GM23338 (cell line): ENCODE results near the gene ANAPC7. TPM values are rescaled to one million over a fixed set of nuclear protein-coding genes. Genes with fewer than 3 reads are reported as not detected.

ENCODE experiments used
- CREB1 ChIP-seq: fragments of 250-450 bp; sonication (Bioruptor Pico); IDR thresholded peaks from 2 replicates; pipeline ENCODE4 v1.5.0; 2020; ENCODE audit warnings: low read depth, mild to moderate bottlenecking, moderate library complexity
- EZH2 ChIP-seq: fragments of 200-600 bp; sonication (generic); IDR thresholded peaks from one replicate; pipeline ENCODE4 v1.8.0; 2017; ENCODE audit warnings: antibody characterized with exemption, mild to moderate bottlenecking, low read depth; ENCODE audit not compliant: unreplicated experiment
- EZH2phosphoT487 ChIP-seq: fragments of 200-600 bp; sonication (generic); IDR thresholded peaks from one replicate; pipeline ENCODE4 v1.8.1; 2018; ENCODE audit warnings: antibody characterized with exemption; ENCODE audit not compliant: unreplicated experiment
- POLR2AphosphoS5 ChIP-seq: IDR thresholded peaks from 2 replicates; pipeline ENCODE4 v1.6.1; 2016; ENCODE audit warnings: antibody characterized with exemption, low read depth
- STAT1 ChIP-seq: IDR thresholded peaks from one replicate; pipeline ENCODE4 v1.6.1; 2016; ENCODE audit warnings: antibody characterized with exemption; ENCODE audit not compliant: unreplicated experiment
- ZNF114 ChIP-seq: fragments of 250-450 bp; sonication (Bioruptor Pico); IDR thresholded peaks from 2 replicates; pipeline ENCODE4 v1.5.0; 2020; ENCODE audit warnings: mild to moderate bottlenecking, moderate library complexity
- polyA plus RNA-seq: library from polyadenylated mRNA; unstranded; fragments of >200 nt; fragmentation: Nextera tagmentation; extraction: Ambion mirVana; gene quantifications from 2 replicates; pipeline ENCODE4 v1.2.1, GENCODE V29; 2016
- total RNA-seq: library from RNA; depleted of rRNA; stranded (reverse); fragments of >200 nt; shearing (Covaris generic); gene quantifications from 2 replicates; pipeline ENCODE4 v1.2.3, GENCODE V29; 2014
- TF ChIP-seq, protein P1 (sequence below): fragments of 250-450 bp; sonication (Bioruptor Pico); IDR thresholded peaks from 2 replicates; pipeline ENCODE4 v1.5.0; 2020; ENCODE audit warnings: mild to moderate bottlenecking, moderate library complexity
- TF ChIP-seq, protein P2 (sequence below): IDR thresholded peaks from one replicate; pipeline ENCODE4 v1.6.1; 2018; ENCODE audit warnings: antibody characterized with exemption; ENCODE audit not compliant: unreplicated experiment
- TF ChIP-seq, protein P3 (sequence below): IDR thresholded peaks from 2 replicates; pipeline ENCODE4 v1.6.1; 2016; ENCODE audit warnings: antibody characterized with exemption

The ANAPC7 gene
- total and polyA plus RNA-seq, 2 experiments from 2014 or later: 71.0 to 99.3 TPM

DNA sequence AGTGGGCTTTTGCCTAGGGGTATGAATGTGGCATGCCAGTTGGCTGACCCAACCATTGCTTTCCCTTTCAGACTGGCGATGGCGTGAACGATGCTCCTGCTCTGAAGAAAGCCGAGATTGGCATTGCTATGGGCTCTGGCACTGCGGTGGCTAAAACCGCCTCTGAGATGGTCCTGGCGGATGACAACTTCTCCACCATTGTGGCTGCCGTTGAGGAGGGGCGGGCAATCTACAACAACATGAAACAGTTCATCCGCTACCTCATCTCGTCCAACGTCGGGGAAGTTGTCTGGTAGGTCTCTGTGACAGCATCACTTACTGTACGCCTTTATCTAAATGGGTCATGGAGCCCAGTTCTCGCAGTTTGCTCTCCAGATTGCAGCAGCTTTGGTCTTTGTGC, 61.4 kb downstream of the ANAPC7 start (continued):
- TF ChIP-seq, protein P1, sequence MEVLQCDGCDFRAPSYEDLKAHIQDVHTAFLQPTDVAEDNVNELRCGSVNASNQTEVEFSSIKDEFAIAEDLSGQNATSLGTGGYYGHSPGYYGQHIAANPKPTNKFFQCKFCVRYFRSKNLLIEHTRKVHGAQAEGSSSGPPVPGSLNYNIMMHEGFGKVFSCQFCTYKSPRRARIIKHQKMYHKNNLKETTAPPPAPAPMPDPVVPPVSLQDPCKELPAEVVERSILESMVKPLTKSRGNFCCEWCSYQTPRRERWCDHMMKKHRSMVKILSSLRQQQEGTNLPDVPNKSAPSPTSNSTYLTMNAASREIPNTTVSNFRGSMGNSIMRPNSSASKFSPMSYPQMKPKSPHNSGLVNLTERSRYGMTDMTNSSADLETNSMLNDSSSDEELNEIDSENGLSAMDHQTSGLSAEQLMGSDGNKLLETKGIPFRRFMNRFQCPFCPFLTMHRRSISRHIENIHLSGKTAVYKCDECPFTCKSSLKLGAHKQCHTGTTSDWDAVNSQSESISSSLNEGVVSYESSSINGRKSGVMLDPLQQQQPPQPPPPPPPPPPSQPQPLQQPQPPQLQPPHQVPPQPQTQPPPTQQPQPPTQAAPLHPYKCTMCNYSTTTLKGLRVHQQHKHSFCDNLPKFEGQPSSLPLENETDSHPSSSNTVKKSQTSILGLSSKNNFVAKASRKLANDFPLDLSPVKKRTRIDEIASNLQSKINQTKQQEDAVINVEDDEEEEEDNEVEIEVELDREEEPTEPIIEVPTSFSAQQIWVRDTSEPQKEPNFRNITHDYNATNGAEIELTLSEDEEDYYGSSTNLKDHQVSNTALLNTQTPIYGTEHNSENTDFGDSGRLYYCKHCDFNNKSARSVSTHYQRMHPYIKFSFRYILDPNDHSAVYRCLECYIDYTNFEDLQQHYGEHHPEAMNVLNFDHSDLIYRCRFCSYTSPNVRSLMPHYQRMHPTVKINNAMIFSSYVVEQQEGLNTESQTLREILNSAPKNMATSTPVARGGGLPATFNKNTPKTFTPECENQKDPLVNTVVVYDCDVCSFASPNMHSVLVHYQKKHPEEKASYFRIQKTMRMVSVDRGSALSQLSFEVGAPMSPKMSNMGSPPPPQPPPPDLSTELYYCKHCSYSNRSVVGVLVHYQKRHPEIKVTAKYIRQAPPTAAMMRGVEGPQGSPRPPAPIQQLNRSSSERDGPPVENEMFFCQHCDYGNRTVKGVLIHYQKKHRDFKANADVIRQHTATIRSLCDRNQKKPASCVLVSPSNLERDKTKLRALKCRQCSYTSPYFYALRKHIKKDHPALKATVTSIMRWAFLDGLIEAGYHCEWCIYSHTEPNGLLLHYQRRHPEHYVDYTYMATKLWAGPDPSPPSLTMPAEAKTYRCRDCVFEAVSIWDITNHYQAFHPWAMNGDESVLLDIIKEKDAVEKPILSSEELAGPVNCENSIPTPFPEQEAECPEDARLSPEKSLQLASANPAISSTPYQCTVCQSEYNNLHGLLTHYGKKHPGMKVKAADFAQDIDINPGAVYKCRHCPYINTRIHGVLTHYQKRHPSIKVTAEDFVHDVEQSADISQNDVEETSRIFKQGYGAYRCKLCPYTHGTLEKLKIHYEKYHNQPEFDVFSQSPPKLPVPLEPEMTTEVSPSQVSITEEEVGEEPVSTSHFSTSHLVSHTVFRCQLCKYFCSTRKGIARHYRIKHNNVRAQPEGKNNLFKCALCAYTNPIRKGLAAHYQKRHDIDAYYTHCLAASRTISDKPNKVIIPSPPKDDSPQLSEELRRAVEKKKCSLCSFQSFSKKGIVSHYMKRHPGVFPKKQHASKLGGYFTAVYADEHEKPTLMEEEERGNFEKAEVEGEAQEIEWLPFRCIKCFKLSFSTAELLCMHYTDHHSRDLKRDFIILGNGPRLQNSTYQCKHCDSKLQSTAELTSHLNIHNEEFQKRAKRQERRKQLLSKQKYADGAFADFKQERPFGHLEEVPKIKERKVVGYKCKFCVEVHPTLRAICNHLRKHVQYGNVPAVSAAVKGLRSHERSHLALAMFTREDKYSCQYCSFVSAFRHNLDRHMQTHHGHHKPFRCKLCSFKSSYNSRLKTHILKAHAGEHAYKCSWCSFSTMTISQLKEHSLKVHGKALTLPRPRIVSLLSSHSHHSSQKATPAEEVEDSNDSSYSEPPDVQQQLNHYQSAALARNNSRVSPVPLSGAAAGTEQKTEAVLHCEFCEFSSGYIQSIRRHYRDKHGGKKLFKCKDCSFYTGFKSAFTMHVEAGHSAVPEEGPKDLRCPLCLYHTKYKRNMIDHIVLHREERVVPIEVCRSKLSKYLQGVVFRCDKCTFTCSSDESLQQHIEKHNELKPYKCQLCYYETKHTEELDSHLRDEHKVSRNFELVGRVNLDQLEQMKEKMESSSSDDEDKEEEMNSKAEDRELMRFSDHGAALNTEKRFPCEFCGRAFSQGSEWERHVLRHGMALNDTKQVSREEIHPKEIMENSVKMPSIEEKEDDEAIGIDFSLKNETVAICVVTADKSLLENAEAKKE (CRISPR knock-in tag): no peak
- TF ChIP-seq, protein P2, sequence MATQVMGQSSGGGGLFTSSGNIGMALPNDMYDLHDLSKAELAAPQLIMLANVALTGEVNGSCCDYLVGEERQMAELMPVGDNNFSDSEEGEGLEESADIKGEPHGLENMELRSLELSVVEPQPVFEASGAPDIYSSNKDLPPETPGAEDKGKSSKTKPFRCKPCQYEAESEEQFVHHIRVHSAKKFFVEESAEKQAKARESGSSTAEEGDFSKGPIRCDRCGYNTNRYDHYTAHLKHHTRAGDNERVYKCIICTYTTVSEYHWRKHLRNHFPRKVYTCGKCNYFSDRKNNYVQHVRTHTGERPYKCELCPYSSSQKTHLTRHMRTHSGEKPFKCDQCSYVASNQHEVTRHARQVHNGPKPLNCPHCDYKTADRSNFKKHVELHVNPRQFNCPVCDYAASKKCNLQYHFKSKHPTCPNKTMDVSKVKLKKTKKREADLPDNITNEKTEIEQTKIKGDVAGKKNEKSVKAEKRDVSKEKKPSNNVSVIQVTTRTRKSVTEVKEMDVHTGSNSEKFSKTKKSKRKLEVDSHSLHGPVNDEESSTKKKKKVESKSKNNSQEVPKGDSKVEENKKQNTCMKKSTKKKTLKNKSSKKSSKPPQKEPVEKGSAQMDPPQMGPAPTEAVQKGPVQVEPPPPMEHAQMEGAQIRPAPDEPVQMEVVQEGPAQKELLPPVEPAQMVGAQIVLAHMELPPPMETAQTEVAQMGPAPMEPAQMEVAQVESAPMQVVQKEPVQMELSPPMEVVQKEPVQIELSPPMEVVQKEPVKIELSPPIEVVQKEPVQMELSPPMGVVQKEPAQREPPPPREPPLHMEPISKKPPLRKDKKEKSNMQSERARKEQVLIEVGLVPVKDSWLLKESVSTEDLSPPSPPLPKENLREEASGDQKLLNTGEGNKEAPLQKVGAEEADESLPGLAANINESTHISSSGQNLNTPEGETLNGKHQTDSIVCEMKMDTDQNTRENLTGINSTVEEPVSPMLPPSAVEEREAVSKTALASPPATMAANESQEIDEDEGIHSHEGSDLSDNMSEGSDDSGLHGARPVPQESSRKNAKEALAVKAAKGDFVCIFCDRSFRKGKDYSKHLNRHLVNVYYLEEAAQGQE: no peak
- no peak for TF ChIP-seq POLR2AphosphoS5
- TF ChIP-seq EZH2phosphoT487: no peak
- no peak for TF ChIP-seq CREB1 (CRISPR knock-in tag)
- TF ChIP-seq, protein P3, sequence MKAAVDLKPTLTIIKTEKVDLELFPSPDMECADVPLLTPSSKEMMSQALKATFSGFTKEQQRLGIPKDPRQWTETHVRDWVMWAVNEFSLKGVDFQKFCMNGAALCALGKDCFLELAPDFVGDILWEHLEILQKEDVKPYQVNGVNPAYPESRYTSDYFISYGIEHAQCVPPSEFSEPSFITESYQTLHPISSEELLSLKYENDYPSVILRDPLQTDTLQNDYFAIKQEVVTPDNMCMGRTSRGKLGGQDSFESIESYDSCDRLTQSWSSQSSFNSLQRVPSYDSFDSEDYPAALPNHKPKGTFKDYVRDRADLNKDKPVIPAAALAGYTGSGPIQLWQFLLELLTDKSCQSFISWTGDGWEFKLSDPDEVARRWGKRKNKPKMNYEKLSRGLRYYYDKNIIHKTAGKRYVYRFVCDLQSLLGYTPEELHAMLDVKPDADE: no peak
- no peak for TF ChIP-seq EZH2
- no peak for TF ChIP-seq ZNF114 (CRISPR knock-in tag)
- TF ChIP-seq STAT1: no peak
